Measurements from ENCODE around the gene PGAP3. TPM values are rescaled to one million over a fixed set of nuclear protein-coding genes. Genes with fewer than 3 reads are reported as not detected.

Gene PGAP3
- total and polyA plus RNA-seq, 2 experiments from 2014 or later: 29.7 to 34.2 TPM

GRCh38 chr17:39647256-39647655, 40.6 kb downstream of the PGAP3 start:
- no peak overlapping the region for H3K4me3 ChIP-seq
- H3K4me1 ChIP-seq (ENCODE audit: low read depth): peaks cover 24% of the 10 kb centered on the region
- H3K36me3 ChIP-seq: no peaks in the 10 kb centered on the region
- no peak for DNase-seq (ENCODE audit: low read depth in 1 of 2, low spot score in 1 of 2)
- no peak for TF ChIP-seq CTCF (IDR thresholded peaks at IDR 0.05; ENCODE audit: low read depth, low read length)
- no peaks in the 10 kb centered on the region for H3K9me3 ChIP-seq (ENCODE audit: low read depth)
- no peaks in the 10 kb centered on the region for H3K27me3 ChIP-seq
- no peak overlapping the region for H3K27ac ChIP-seq

GRCh38 chr17:39643271-39643670, 44.6 kb downstream of the PGAP3 start:
- peak in 1 of 2 donors; percentile 40 for DNase-seq (ENCODE audit: low read depth in 1 of 2, low spot score in 1 of 2)
- H3K27ac ChIP-seq: peak overlapping the region; percentile 68
- H3K4me3 ChIP-seq: no peak overlapping the region

GRCh38 chr17:39642291-39643074, 45.4 kb downstream of the PGAP3 start:
- Histone ChIP-seq H3K27ac (peak overlapping the region; percentile 68), H3K27me3 (no peaks in the 10 kb centered on the region), H3K36me3 (no peaks in the 10 kb centered on the region), H3K4me1 (ENCODE audit: low read depth) (peaks cover 44% of the 10 kb centered on the region), H3K4me3 (no peak overlapping the region), H3K9me3 (ENCODE audit: low read depth) (no peaks in the 10 kb centered on the region)
- no peak for TF ChIP-seq CTCF (IDR thresholded peaks at IDR 0.05; ENCODE audit: low read depth, low read length)
- no peak for DNase-seq (ENCODE audit: low read depth in 1 of 2, low spot score in 1 of 2)

More at GRCh38 chr17:39643271-39643670, 44.6 kb downstream of the PGAP3 start:
- Histone ChIP-seq H3K36me3 (no peaks in the 10 kb centered on the region), H3K27me3 (no peaks in the 10 kb centered on the region), H3K9me3 (ENCODE audit: low read depth) (no peaks in the 10 kb centered on the region), H3K4me1 (ENCODE audit: low read depth) (peaks cover 36% of the 10 kb centered on the region)
- TF ChIP-seq CTCF (IDR thresholded peaks at IDR 0.05; ENCODE audit: low read depth, low read length): no peak

- peaks cover 44% of the 10 kb centered on the region for H3K4me1 ChIP-seq (ENCODE audit: low read depth)
- no peak overlapping the region for H3K4me3 ChIP-seq
- no peak for TF ChIP-seq CTCF (IDR thresholded peaks at IDR 0.05; ENCODE audit: low read depth, low read length)
- no peaks in the 10 kb centered on the region for H3K9me3 ChIP-seq (ENCODE audit: low read depth)
- H3K27ac ChIP-seq: peak overlapping the region; percentile 68
- DNase-seq (ENCODE audit: low read depth in 1 of 2, low spot score in 1 of 2): no peak
- no peaks in the 10 kb centered on the region for H3K36me3 ChIP-seq
- no peaks in the 10 kb centered on the region for H3K27me3 ChIP-seq
Measured at GRCh38 chr17:39641883-39642282, 46.0 kb downstream of the PGAP3 start.

- Histone ChIP-seq H3K4me1 (ENCODE audit: low read depth) (peaks cover 51% of the 10 kb centered on the region), H3K36me3 (no peaks in the 10 kb centered on the region), H3K27ac (no peak overlapping the region), H3K9me3 (ENCODE audit: low read depth) (no peaks in the 10 kb centered on the region), H3K4me3 (no peak overlapping the region), H3K27me3 (no peaks in the 10 kb centered on the region)
- DNase-seq (ENCODE audit: low read depth in 1 of 2, low spot score in 1 of 2): no peak
- no peak for TF ChIP-seq CTCF (IDR thresholded peaks at IDR 0.05; ENCODE audit: low read depth, low read length)
Measured at GRCh38 chr17:39641097-39641496, 46.8 kb downstream of the PGAP3 start.
